Germinal center (tissue), 1 donor: ENCODE measurements around the gene GLIPR2.

ENCODE experiments used
- DNase-seq: peaks from one replicate; pipeline ENCODE4 v3.0.0; 2012; ENCODE audit warnings: mixed read lengths, low spot score

The GLIPR2 gene

DNA sequence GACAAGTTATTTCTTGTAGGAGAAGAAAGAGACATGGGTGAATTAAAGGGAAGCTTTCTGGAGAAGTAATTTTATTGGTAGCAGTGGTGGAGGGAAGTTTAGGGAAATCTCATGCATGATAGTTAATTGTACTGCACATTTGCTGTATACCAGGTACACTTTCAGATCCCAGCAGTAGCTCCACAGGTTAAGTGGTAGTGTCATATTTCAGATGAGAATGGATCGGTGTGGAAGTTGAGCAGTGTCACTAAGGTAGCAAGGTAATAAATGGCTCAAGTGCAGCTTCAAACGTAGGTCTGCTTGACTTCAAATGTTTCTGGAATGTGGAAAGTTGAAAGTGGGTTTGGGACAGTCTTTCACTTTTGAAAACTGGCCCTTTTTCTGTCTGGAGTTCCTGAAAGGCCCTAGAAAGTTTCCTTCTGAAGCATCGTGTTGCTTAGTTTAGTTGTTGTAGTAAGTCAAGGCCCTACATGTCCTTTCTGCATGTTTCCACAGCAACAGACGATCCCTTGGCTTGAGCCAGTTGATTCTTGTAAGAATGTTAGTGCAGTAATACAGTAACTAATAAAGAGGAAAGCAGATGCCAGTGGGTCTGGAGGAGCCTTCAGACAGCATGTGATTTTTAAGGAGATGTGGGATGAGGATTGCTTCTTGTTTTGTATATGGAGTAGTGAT is 57.9 kb downstream of the GLIPR2 start:
- no peak for DNase-seq

DNA sequence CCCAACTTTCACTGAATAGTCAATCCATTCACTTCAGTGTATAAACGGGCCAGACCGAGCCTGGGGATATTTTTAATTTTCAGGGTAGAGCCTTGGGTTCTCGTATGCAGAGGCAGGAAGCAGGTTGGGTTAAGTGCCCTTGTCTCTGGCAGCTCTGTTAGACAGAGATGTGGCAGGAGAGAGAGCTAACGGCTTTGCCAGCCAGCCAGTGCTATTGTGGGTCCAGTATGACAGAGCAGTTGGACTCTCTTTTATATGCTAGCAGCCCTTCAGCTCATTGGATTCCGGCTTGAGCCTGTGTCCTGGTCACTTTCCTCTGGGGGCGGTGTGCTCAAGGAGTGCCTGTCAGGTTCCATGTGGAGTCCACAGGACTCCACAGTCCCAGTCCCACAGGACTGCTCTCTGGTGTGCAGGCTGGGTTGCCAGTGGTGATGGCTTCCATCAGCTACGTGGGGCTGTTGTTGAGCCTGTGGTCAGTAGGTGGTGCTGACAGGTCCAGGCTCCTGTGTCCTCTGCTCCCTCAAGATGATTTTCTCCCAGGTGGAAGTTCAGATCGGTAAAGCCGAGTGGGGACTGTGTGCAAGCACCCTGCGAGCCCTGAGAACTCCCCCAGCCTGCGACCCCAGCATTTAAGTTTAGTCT is 68.5 kb downstream of the GLIPR2 start:
- DNase-seq: no peak

DNA sequence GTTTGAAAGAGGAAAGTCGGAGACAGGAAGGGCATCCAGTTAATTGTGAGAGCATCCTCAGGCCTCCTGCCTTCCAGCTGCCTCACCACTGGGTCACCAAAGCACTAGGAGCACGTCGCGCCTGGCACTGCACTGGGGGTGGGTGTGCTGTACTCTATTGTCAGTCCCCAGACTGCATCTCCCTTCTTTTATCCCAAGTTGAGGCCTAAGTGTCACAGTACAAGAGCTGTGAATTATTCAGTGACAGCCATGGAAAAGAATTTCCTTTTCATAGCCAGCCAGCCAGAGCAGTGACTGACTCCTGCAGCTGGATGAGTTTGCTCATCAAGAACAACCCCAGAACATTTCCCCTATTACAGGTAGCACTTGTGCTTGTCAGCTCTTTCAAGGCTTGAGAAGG is 70.5 kb downstream of the GLIPR2 start:
- DNase-seq: no peak

DNA sequence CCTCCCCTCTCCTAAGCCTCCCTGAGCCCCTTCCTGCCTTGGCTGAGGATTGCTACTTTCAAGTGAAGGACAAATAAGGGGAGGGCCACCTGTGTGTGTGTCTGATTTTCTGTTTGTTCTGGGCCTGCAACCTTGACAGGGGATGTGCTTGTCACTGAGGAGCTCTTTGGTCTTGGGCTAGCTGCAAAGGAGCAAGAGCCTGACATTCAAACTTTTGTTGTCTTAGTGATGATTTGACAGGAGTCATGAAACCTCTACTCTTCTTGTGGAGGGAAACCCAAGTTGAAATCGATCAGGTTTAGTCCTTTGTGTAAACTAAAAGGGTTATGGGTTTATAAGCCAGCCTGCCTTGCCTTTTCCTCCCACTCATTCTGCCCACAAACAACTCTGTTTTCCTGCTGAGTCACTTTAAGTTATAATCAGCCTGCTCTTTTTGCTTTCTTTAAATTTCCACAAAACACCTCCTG is 71.0 kb downstream of the GLIPR2 start:
- DNase-seq: no peak

DNA sequence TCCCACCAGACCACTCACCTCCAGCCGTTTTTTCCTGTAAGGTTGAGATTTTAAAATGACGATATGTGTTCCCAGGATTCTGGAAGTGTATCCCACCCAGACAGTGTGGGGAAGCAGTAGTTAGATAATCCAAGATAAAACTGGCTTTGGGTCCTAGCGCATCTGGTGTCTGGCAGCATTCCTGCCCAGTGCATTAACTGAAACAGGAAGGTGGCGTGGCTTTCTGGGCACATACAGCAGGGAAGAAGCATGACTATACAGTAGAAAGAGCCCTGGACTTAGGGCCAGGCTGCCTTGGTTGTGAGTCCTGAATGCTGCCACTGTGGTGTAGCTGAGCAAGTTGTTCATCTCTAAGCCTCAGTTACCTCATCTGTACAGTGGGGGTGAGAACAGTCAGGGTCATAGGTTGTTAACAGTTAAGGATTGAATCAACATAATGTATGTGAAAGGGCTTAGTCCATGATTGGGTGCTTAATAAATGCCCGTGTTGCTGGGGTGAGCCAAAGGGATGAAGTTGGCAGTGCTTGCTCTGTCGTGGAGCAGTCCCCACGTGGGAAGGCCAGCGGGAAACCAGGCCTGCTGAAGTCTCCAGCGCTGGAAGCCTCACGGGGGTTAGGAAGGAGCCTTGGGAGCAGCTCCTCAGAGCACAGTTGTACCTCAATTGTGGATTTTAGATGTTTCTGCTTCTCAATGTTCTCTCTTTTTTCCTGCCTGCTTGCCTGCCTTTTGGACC is 72.2 kb downstream of the GLIPR2 start:
- DNase-seq: no peak

DNA sequence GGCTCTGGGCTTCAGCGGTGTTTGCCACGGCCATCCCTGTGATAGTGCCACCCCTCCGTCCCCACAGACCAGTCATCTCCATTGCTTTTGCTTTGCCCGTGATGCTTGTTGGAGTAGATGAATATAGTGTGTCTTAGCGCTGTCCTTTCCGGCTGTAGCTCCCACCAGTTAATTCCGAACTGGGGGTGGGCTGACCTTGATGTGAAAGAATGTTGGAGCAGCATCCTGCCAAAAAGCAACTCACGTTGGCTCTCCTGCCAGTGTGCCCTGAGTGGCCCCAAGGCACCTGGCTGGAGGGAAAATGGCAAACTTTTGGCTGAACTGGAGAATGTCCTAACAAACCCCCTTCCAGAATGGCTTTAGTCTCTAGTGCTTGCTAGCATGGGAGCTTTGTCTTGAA is 74.2 kb downstream of the GLIPR2 start:
- DNase-seq: no peak

DNA sequence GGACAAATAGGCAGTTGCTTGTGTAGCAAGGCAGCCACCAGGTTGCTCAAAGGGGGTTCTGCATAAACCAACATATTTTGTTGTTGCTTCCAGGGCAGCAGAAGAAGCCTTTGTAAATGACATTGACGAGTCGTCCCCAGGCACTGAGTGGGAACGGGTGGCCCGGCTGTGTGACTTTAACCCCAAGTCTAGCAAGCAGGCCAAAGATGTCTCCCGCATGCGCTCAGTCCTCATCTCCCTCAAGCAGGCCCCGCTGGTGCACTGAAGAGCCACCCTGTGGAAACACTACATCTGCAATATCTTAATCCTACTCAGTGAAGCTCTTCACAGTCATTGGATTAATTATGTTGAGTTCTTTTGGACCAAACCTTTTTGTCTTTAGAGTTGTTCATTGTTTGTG is 75.0 kb downstream of the GLIPR2 start:
- no peak for DNase-seq

DNA sequence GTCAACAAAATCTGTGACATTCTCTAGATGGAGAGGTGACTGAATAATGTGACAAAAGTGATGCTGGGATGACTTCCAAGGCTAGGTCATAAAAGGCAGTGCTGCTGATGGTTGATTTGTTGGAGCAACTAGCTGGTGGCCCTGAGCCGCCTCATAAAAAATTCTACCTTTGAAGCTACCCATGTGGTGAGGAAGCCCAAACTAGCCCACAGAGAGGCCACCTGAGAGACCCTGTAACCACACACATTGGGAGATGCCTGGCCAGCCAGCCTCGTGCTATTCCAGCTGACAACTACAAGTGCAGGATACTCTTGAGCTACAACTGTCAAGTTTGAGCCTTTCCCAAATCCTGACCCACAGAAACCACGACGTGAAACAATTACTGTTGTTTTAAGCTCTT is 76.9 kb downstream of the GLIPR2 start:
- no peak for DNase-seq
